OCI-LY1 (cell line): ENCODE measurements around the gene INAVA.

ENCODE experiments used
- CTCF ChIP-seq: fragments of 200-600 bp; sonication (generic), shearing (Covaris generic); IDR thresholded peaks from 2 replicates; pipeline ENCODE4 v1.5.1; 2017; ENCODE audit warnings: mild to moderate bottlenecking, antibody characterized with exemption, low read length, moderate library complexity, mixed read lengths
- EZH2 ChIP-seq: fragments of 200-600 bp; sonication (generic), shearing (Covaris generic); IDR thresholded peaks from 2 replicates; pipeline ENCODE4 v1.8.0; 2017; ENCODE audit warnings: borderline replicate concordance, mixed run types, mild to moderate bottlenecking, antibody characterized with exemption, low read length, moderate library complexity, mixed read lengths

GRCh38 chr1:200916681-200917080 lies 22.0 kb downstream of the INAVA start:
- TF ChIP-seq CTCF (no peak), EZH2 (no peak)
